H1 (cell line): ENCODE results near the gene AMOT. TPM values are rescaled to one million over a fixed set of nuclear protein-coding genes. Genes with fewer than 3 reads are reported as not detected.

ENCODE experiments used
- CTCF ChIA-PET: fragments of 300-600 bp; sonication (Branson Sonifier 250); formaldehyde crosslinking; loops from one replicate; lab custom pipeline; 2021; ENCODE audit not compliant: partially characterized antibody; lab: Charles Lee
- POLR2A ChIA-PET: fragments of 300-600 bp; sonication (Branson Sonifier 250); formaldehyde crosslinking; loops from one replicate; lab custom pipeline; 2021; ENCODE audit warnings: inconsistent platforms; ENCODE audit not compliant: partially characterized antibody; lab: Charles Lee
- DNase-seq, 2 experiments: peaks; one replicate each; pipeline versions ENCODE4 v3.0.0 to v3.0.0-alpha.2; 2010 to 2022; ENCODE audit warnings: low spot score in 2 of 2, low read depth in 1 of 2, mixed read lengths in 1 of 2
- FAIRE-seq: peaks from 2 replicates; lab custom pipeline; 2011; peaks lifted over from hg19 to GRCh38; lab: Jason Lieb, UNC
- H2AFZ ChIP-seq: 2 replicates; pipeline ENCODE4 v1.8.1; 2012; ENCODE audit warnings: low read length, inconsistent platforms
- H2AK5ac ChIP-seq: 2 replicates; pipeline ENCODE4 v1.6.1; 2013; ENCODE audit warnings: low read depth, low read length
- H2BK120ac ChIP-seq: replicated peaks from 2 replicates; pipeline ENCODE3; 2013; ENCODE audit warnings: low read depth, low read length, inconsistent platforms
- H2BK12ac ChIP-seq: 2 replicates; pipeline ENCODE4 v1.6.1; 2013; ENCODE audit warnings: low read depth, low read length
- H2BK15ac ChIP-seq: 2 replicates; pipeline ENCODE4 v1.6.1; 2013; ENCODE audit warnings: low read length
- H2BK20ac ChIP-seq: 2 replicates; pipeline ENCODE4 v1.6.1; 2013; ENCODE audit warnings: low read length
- H2BK5ac ChIP-seq: 2 replicates; pipeline ENCODE4 v1.6.1; 2013; ENCODE audit warnings: low read depth, low read length
- H3K14ac ChIP-seq: 2 replicates; pipeline ENCODE4 v1.6.1; 2013; ENCODE audit warnings: inconsistent platforms; ENCODE audit not compliant: insufficient read length
- H3K18ac ChIP-seq: 2 replicates; pipeline ENCODE4 v1.6.1; 2013; ENCODE audit warnings: low read length; ENCODE audit errors: extremely low read depth
- H3K23ac ChIP-seq: 2 replicates; pipeline ENCODE4 v1.6.1; 2013; ENCODE audit warnings: inconsistent platforms; ENCODE audit not compliant: insufficient read length
- H3K23me2 ChIP-seq: 2 replicates; pipeline ENCODE4 v1.6.1; 2013; ENCODE audit warnings: low read depth, low read length
- H3K27ac ChIP-seq: 2 replicates; pipeline ENCODE4 v1.6.1; 2011; ENCODE audit warnings: low read depth, low read length, inconsistent platforms
- H3K27me3 ChIP-seq, 4 experiments: replicated peaks in 1 of 4; 1 replicate in 1 of 4; 2 replicates in 3 of 4; pipeline versions ENCODE4 v1.6.1 to v1.8.1; 2011 to 2013; ENCODE audit warnings: low read length in 3 of 4, mild to moderate bottlenecking in 3 of 4, inconsistent platforms in 2 of 4, mixed read lengths in 2 of 4, moderate library complexity in 1 of 4; ENCODE audit not compliant: control insufficient read depth in 3 of 4, insufficient read depth in 3 of 4; ENCODE audit errors: extremely low read depth in 1 of 4
- H3K36me3 ChIP-seq, 4 experiments: 2 replicates each; pipeline versions ENCODE4 v1.6.1 to v1.8.1; 2011 to 2013; ENCODE audit warnings: mild to moderate bottlenecking in 4 of 4, low read length in 3 of 4, moderate library complexity in 2 of 4, control low read depth in 1 of 4, inconsistent platforms in 1 of 4; ENCODE audit not compliant: insufficient read depth in 4 of 4, control insufficient read depth in 2 of 4
- H3K4ac ChIP-seq: replicated peaks from 2 replicates; pipeline ENCODE3; 2013; ENCODE audit warnings: low read length, low read depth, mixed read lengths, inconsistent platforms; ENCODE audit not compliant: insufficient read length
- H3K4me1 ChIP-seq, 4 experiments: replicated peaks in 1 of 4; 1 replicate in 1 of 4; 2 replicates in 3 of 4; pipeline versions ENCODE4 v1.6.1 to v1.8.1; 2011 to 2013; ENCODE audit warnings: low read length in 3 of 4, inconsistent platforms in 2 of 4, mixed read lengths in 1 of 4; ENCODE audit not compliant: insufficient read depth in 4 of 4, control insufficient read depth in 3 of 4
- H3K4me2 ChIP-seq, 2 experiments: 2 replicates each; pipeline versions ENCODE4 v1.6.1 to v1.8.1; 2011 to 2013; ENCODE audit warnings: low read depth in 2 of 2, low read length in 2 of 2, control low read depth in 1 of 2, inconsistent platforms in 1 of 2, mild to moderate bottlenecking in 1 of 2; ENCODE audit not compliant: insufficient read depth in 1 of 2
- H3K4me3 ChIP-seq, 4 experiments: fragments of 200-600, 300-600 bp in 1 of 4; sonication (generic), shearing (Covaris generic), sonication (Bioruptor Twin) in 1 of 4; 2 replicates each; pipeline versions ENCODE4 v1.5.1 to v1.8.1; 2011 to 2016; ENCODE audit warnings: low read length in 4 of 4, low read depth in 3 of 4, control low read depth in 2 of 4, inconsistent platforms in 2 of 4, mild to moderate bottlenecking in 2 of 4, mixed read lengths in 1 of 4, moderate library complexity in 1 of 4; ENCODE audit not compliant: insufficient read depth in 2 of 4; ENCODE audit errors: extremely low read depth in 1 of 4
- H3K56ac ChIP-seq: replicated peaks from 2 replicates; pipeline ENCODE3; 2013; ENCODE audit warnings: low read depth, mild to moderate bottlenecking, mixed read lengths, low read length, inconsistent platforms; ENCODE audit not compliant: insufficient read length
- H3K79me1 ChIP-seq: 2 replicates; pipeline ENCODE4 v1.6.1; 2013; ENCODE audit warnings: low read depth, low read length, control low read depth
- H3K79me2 ChIP-seq, 2 experiments: 2 replicates each; pipeline versions ENCODE4 v1.6.1 to v1.8.1; 2012 to 2013; ENCODE audit warnings: low read length in 2 of 2, mild to moderate bottlenecking in 2 of 2, inconsistent platforms in 1 of 2; ENCODE audit not compliant: insufficient read depth in 2 of 2, control insufficient read depth in 1 of 2
- H3K9ac ChIP-seq, 4 experiments: replicated peaks in 1 of 4; 1 replicate in 1 of 4; 2 replicates in 3 of 4; pipeline versions ENCODE4 v1.6.1 to v1.8.1; 2011 to 2013; ENCODE audit warnings: low read depth in 3 of 4, low read length in 3 of 4, control low read depth in 2 of 4, mild to moderate bottlenecking in 2 of 4, moderate library complexity in 2 of 4, inconsistent platforms in 1 of 4; ENCODE audit errors: extremely low read depth in 1 of 4
- H3K9me3 ChIP-seq, 2 experiments: 2 replicates each; pipeline versions ENCODE4 v1.6.1 to v1.8.1; 2012 to 2013; ENCODE audit warnings: mild to moderate bottlenecking in 2 of 2, moderate library complexity in 2 of 2, control low read depth in 1 of 2, inconsistent platforms in 1 of 2, low read depth in 1 of 2, low read length in 1 of 2, mixed read lengths in 1 of 2; ENCODE audit not compliant: insufficient read depth in 2 of 2
- H4K20me1 ChIP-seq, 2 experiments: replicated peaks in 1 of 2; 2 replicates each; pipeline versions ENCODE3 to v1.8.1; 2011 to 2013; ENCODE audit warnings: inconsistent platforms in 2 of 2, low read length in 2 of 2, mild to moderate bottlenecking in 1 of 2; ENCODE audit not compliant: insufficient read depth in 2 of 2, control insufficient read depth in 1 of 2
- H4K5ac ChIP-seq: 2 replicates; pipeline ENCODE4 v1.6.1; 2013; ENCODE audit warnings: low read length, low read depth, mixed read lengths, inconsistent platforms; ENCODE audit not compliant: insufficient read length
- H4K8ac ChIP-seq: 2 replicates; pipeline ENCODE4 v1.8.0; 2013; ENCODE audit warnings: mild to moderate bottlenecking, moderate library complexity, low read length, inconsistent platforms; ENCODE audit not compliant: insufficient read depth; ENCODE audit errors: extremely low read depth
- H4K91ac ChIP-seq: replicated peaks from 2 replicates; pipeline ENCODE3; 2013; ENCODE audit warnings: low read length, mixed read lengths, inconsistent platforms; ENCODE audit not compliant: insufficient read length
- BCL11A ChIP-seq, 2 experiments: IDR thresholded peaks; one replicate each; pipeline ENCODE4 v1.6.1; 2011; ENCODE audit warnings: low read depth in 2 of 2, low read length in 2 of 2, mild to moderate bottlenecking in 2 of 2
- CBX5 ChIP-seq: fragments of 300-800, 300-1000 bp; sonication (generic); IDR thresholded peaks from 2 replicates; pipeline ENCODE4 v1.7.1; 2016; ENCODE audit warnings: antibody characterized with exemption, low read length, low read depth
- CREB1 ChIP-seq: IDR thresholded peaks from 2 replicates; pipeline ENCODE4 v1.6.1; 2012; ENCODE audit warnings: inconsistent platforms
- FOSL1 ChIP-seq: IDR thresholded peaks from 2 replicates; pipeline ENCODE4 v1.6.1; 2011; ENCODE audit warnings: mild to moderate bottlenecking, low read depth, low read length, moderate library complexity; ENCODE audit not compliant: insufficient read depth
- KDM4A ChIP-seq: IDR thresholded peaks from one replicate; pipeline ENCODE4 v1.7.1; 2012; ENCODE audit warnings: low read depth, mild to moderate bottlenecking, moderate library complexity, low read length, inconsistent platforms; ENCODE audit not compliant: severe bottlenecking
- NRF1 ChIP-seq: IDR thresholded peaks from 2 replicates; pipeline ENCODE4 v1.6.1; 2011; ENCODE audit warnings: mild to moderate bottlenecking, low read depth, low read length, improper control_type of control experiment
- SIRT6 ChIP-seq: IDR thresholded peaks from one replicate; pipeline ENCODE4 v1.7.1; 2012; ENCODE audit warnings: low read length, inconsistent platforms
- SIX5 ChIP-seq: IDR thresholded peaks from 2 replicates; pipeline ENCODE4 v1.6.1; 2011; ENCODE audit warnings: mild to moderate bottlenecking, low read depth, low read length
- SRF ChIP-seq: IDR thresholded peaks from 2 replicates; pipeline ENCODE4 v1.6.1; 2011; ENCODE audit warnings: mild to moderate bottlenecking, low read depth, low read length, moderate library complexity
- TEAD4 ChIP-seq: IDR thresholded peaks from 2 replicates; pipeline ENCODE4 v1.6.1; 2012; ENCODE audit warnings: low read depth, low read length, inconsistent platforms, mixed read lengths
- WGBS, 2 experiments: shearing (Covaris generic) in 1 of 2; methylation state at CpG; one replicate each; pipeline versions ENCODE4 v1.1.6 to v1.1.7; 2013 to 2015; ENCODE audit warnings: low lambda C conversion rate in 2 of 2, mixed read lengths in 2 of 2, inconsistent platforms in 1 of 2, low coverage in 1 of 2, missing lambda C conversion rate in 1 of 2; ENCODE audit not compliant: insufficient replicate concordance in 2 of 2, insufficient coverage in 1 of 2, insufficient read length in 1 of 2; ENCODE audit errors: extremely low coverage in 1 of 2, missing lambda C conversion rate in 1 of 2; 5-methylcytosine and 5-hydroxymethylcytosine counted together
- polyA plus RNA-seq, 7 experiments: library from polyadenylated mRNA; depleted of rRNA in 3 of 7; stranded (reverse) in 5 of 7; unstranded in 2 of 7; fragments of >200 nt in 5 of 7; fragments of 200-250 nt in 2 of 7; gene quantifications; 1 replicate in 5 of 7; 2 replicates in 1 of 7; 4 replicates in 1 of 7; pipeline versions ENCODE4 v1.2.1 to v1.2.3, GENCODE V29; 2011 to 2013; ENCODE audit warnings: missing spikeins in 2 of 7, mixed read lengths in 2 of 7
- total RNA-seq: library from RNA; stranded (reverse); fragmentation: NEBNext Ultra II Directional; extraction: Animal tissue kit (Norgen Biotek cat#: 25700); gene quantifications from 2 replicates; pipeline ENCODE4 v1.2.1, GENCODE V29; 2021
- TF ChIP-seq, protein P1 (sequence below): IDR thresholded peaks from 2 replicates; pipeline ENCODE4 v1.6.1; 2011; ENCODE audit warnings: low read depth, mild to moderate bottlenecking, low read length; ENCODE audit not compliant: insufficient read depth

Gene AMOT
- total and polyA plus RNA-seq, 2 of the 8 experiments (the other 6 are each of a cell fraction or from before 2014, with no cell fraction given): 2.3 to 7.1 TPM

DNA sequence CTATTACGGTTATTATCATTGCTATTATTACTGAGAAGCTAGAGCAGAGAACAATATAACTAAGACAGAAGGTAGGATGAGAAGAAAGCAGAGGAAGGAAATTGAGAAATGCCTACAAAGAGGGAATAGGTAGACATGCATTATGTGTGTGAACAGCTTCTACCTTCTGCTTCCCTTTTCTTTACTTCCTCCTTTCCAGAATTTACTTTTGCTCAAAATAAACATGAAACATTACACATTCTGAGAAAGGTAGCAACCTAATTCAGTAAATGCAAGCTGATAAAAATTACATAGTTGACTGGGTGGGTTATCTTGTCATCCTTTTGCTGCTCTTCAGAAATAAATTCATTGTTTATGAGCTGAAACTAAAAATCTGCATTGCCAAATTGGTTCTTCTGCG, 54.6 kb downstream of the AMOT start:
- Histone ChIP-seq H3K36me3 (no peaks in the 10 kb centered on the region), H2AFZ (no peak overlapping the region), H2AK5ac (no peak overlapping the region), H4K20me1 (no peaks in the 10 kb centered on the region), H4K8ac (no peak overlapping the region), H3K18ac (no peak overlapping the region), H2BK120ac (no peak overlapping the region), H2BK20ac (no peak overlapping the region), H3K56ac (no peak overlapping the region), H3K4ac (no peak overlapping the region)
- FAIRE-seq: no peak
- POLR2A ChIA-PET: no interaction called here
- TF ChIP-seq TEAD4 (no peak), BCL11A (IDR thresholded peaks at IDR 0.05; ENCODE audit: low read depth in 2 of 2, low read length in 2 of 2) (no peak), SIX5 (no peak), NRF1 (no peak), SIRT6 (no peak), CBX5 (no peak), FOSL1 (no peak), KDM4A (no peak), SRF (no peak), CREB1 (no peak)
- TF ChIP-seq, protein P1, sequence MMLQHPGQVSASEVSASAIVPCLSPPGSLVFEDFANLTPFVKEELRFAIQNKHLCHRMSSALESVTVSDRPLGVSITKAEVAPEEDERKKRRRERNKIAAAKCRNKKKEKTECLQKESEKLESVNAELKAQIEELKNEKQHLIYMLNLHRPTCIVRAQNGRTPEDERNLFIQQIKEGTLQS: no peak
- TF ChIP-seq, all 59 proteins: peak for 0
- Histone ChIP-seq H3K4me3 (no peak overlapping the region), H2BK15ac (no peak overlapping the region), H3K23me2 (no peaks in the 10 kb centered on the region), H3K9ac (no peak overlapping the region), H3K79me1 (no peaks in the 10 kb centered on the region), H3K27ac (no peak overlapping the region), H3K9me3 (no peaks in the 10 kb centered on the region), H3K79me2 (no peaks in the 10 kb centered on the region), H2BK5ac (no peak overlapping the region), H3K14ac (no peak overlapping the region), H2BK12ac (no peak overlapping the region), H3K4me2 (no peak overlapping the region), H3K27me3 (no peaks in the 10 kb centered on the region), H3K23ac (no peak overlapping the region), H3K4me1 (no peaks in the 10 kb centered on the region), H4K91ac (no peak overlapping the region), H4K5ac (no peak overlapping the region)
- CTCF ChIA-PET: no interaction called here
- no peak for DNase-seq
- WGBS, 2 experiments: 89% methylated on average over 2 of the region's 2 CpGs; no CpG with 5 or more reads in 1 of the 2 experiments
